ENCODE data around the gene FHAD1.
"Not testable (repeated sequence)": the region's sequence is repeated elsewhere in the genome, so short reads cannot be mapped to it uniquely, and the experiment has no call there.

The FHAD1 gene

GRCh38 chr1:15303935-15304334 lies 56.9 kb downstream of the FHAD1 start:
- no peaks in the 10 kb centered on the region for H3K79me2 ChIP-seq (ENCODE audit: insufficient read depth, low read length)
- no peaks in the 10 kb centered on the region; the same call in 1 of the 2 replicates for H3K27me3 ChIP-seq (ENCODE audit: insufficient read depth, low read length)
- no peaks in the 10 kb centered on the region for H3K9me2 ChIP-seq (ENCODE audit: low read depth, low read length)
- H3K4me2 ChIP-seq (ENCODE audit: low read length) = no peak overlapping the region
- H3K4me3 ChIP-seq (ENCODE audit: low read depth, low read length, poor library complexity, severe bottlenecking) = no peak overlapping the region
- no peaks in the 10 kb centered on the region for H3F3A ChIP-seq (ENCODE audit: insufficient read depth, low read length)
- H3K4me1 ChIP-seq (ENCODE audit: insufficient read depth, low read length, severe bottlenecking) = no peaks in the 10 kb centered on the region
- no peak overlapping the region for H2AFZ ChIP-seq (ENCODE audit: low read length)
- no peak overlapping the region for H3K9ac ChIP-seq (ENCODE audit: low read length)
- peaks cover 2% of the 10 kb centered on the region; the same call in 1 of the 2 replicates for H3K9me3 ChIP-seq (ENCODE audit: low read length)
- no peak overlapping the region for H3K27ac ChIP-seq (ENCODE audit: low read depth, low read length, poor library complexity, severe bottlenecking)
- no peak for TF ChIP-seq EZH2 (IDR thresholded peaks at IDR 0.05; ENCODE audit: borderline replicate concordance, low read length)
- TF ChIP-seq CTCF (IDR thresholded peaks at IDR 0.05; ENCODE audit: low read length) = no peak
- no peaks in the 10 kb centered on the region for H4K20me1 ChIP-seq (ENCODE audit: insufficient read depth, low read length)
- no peaks in the 10 kb centered on the region; the same call in 1 of the 2 replicates for H3K36me3 ChIP-seq (ENCODE audit: insufficient read depth, low read length)

GRCh38 chr1:15304708-15305467 lies 57.9 kb downstream of the FHAD1 start:
- H3K4me3 ChIP-seq (ENCODE audit: low read depth, low read length, poor library complexity, severe bottlenecking) = no peak overlapping the region
- no peak overlapping the region for H2AFZ ChIP-seq (ENCODE audit: low read length)
- no peaks in the 10 kb centered on the region for H4K20me1 ChIP-seq (ENCODE audit: insufficient read depth, low read length)
- no peaks in the 10 kb centered on the region; the same call in 1 of the 2 replicates for H3K36me3 ChIP-seq (ENCODE audit: insufficient read depth, low read length)
- H3K4me2 ChIP-seq (ENCODE audit: low read length) = no peak overlapping the region
- H3K4me1 ChIP-seq (ENCODE audit: insufficient read depth, low read length, severe bottlenecking) = no peaks in the 10 kb centered on the region
- no peaks in the 10 kb centered on the region for H3K9me2 ChIP-seq (ENCODE audit: low read depth, low read length)
- H3F3A ChIP-seq (ENCODE audit: insufficient read depth, low read length) = no peaks in the 10 kb centered on the region
- H3K27ac ChIP-seq (ENCODE audit: low read depth, low read length, poor library complexity, severe bottlenecking) = no peak overlapping the region
- TF ChIP-seq EZH2 (IDR thresholded peaks at IDR 0.05; ENCODE audit: borderline replicate concordance, low read length) (no peak), CTCF (IDR thresholded peaks at IDR 0.05; ENCODE audit: low read length) (peak; percentile 95)
- H3K9me3 ChIP-seq (ENCODE audit: low read length) = peaks cover 2% of the 10 kb centered on the region; the same call in 1 of the 2 replicates
- no peak overlapping the region for H3K9ac ChIP-seq (ENCODE audit: low read length)
- no peaks in the 10 kb centered on the region for H3K79me2 ChIP-seq (ENCODE audit: insufficient read depth, low read length)
- H3K27me3 ChIP-seq (ENCODE audit: insufficient read depth, low read length) = no peaks in the 10 kb centered on the region; the same call in 1 of the 2 replicates

- Histone ChIP-seq H3K9me3 (ENCODE audit: low read length) (peaks cover 2% of the 10 kb centered on the region; the same call in 1 of the 2 replicates), H3K27me3 (ENCODE audit: insufficient read depth, low read length) (no peaks in the 10 kb centered on the region; the same call in 1 of the 2 replicates), H3F3A (ENCODE audit: insufficient read depth, low read length) (no peaks in the 10 kb centered on the region), H3K79me2 (ENCODE audit: insufficient read depth, low read length) (no peaks in the 10 kb centered on the region), H3K36me3 (ENCODE audit: insufficient read depth, low read length) (no peaks in the 10 kb centered on the region; the same call in 1 of the 2 replicates), H3K9ac (ENCODE audit: low read length) (no peak overlapping the region), H3K4me3 (ENCODE audit: low read depth, low read length, poor library complexity, severe bottlenecking) (no peak overlapping the region), H3K4me1 (ENCODE audit: insufficient read depth, low read length, severe bottlenecking) (no peaks in the 10 kb centered on the region), H3K27ac (ENCODE audit: low read depth, low read length, poor library complexity, severe bottlenecking) (no peak overlapping the region), H4K20me1 (ENCODE audit: insufficient read depth, low read length) (no peaks in the 10 kb centered on the region), H3K4me2 (ENCODE audit: low read length) (no peak overlapping the region), H2AFZ (ENCODE audit: low read length) (no peak overlapping the region), H3K9me2 (ENCODE audit: low read depth, low read length) (no peaks in the 10 kb centered on the region)
- no peak for TF ChIP-seq CTCF (IDR thresholded peaks at IDR 0.05; ENCODE audit: low read length)
- TF ChIP-seq EZH2 (IDR thresholded peaks at IDR 0.05; ENCODE audit: borderline replicate concordance, low read length) = no peak
Observed at GRCh38 chr1:15305468-15305770, 58.4 kb downstream of the FHAD1 start.

- not testable (repeated sequence) for H3K79me2 ChIP-seq (ENCODE audit: insufficient read depth, low read length); H3K9me2 ChIP-seq (ENCODE audit: low read depth, low read length); H3K9me3 ChIP-seq (ENCODE audit: low read length); H3K4me1 ChIP-seq (ENCODE audit: insufficient read depth, low read length, severe bottlenecking); H3F3A ChIP-seq (ENCODE audit: insufficient read depth, low read length); H3K4me2 ChIP-seq (ENCODE audit: low read length); H3K9ac ChIP-seq (ENCODE audit: low read length); H4K20me1 ChIP-seq (ENCODE audit: insufficient read depth, low read length); H3K4me3 ChIP-seq (ENCODE audit: low read depth, low read length, poor library complexity, severe bottlenecking); H3K27me3 ChIP-seq (ENCODE audit: insufficient read depth, low read length); H3K27ac ChIP-seq (ENCODE audit: low read depth, low read length, poor library complexity, severe bottlenecking); H2AFZ ChIP-seq (ENCODE audit: low read length); H3K36me3 ChIP-seq (ENCODE audit: insufficient read depth, low read length)
Observed at GRCh38 chr1:15306352-15306751, 59.3 kb downstream of the FHAD1 start.

All from OCI-LY1 (cell line).